Left hindlimb (tissue), 1 donor: ENCODE data around the gene ETV5.
A peak's percentile ranks its signal among the peaks of the same experiment; 100 is the strongest.

Source experiments
- DNase-seq: peaks from one replicate; pipeline ENCODE4 v3.0.0-alpha.2; 2018

The ETV5 gene

DNA sequence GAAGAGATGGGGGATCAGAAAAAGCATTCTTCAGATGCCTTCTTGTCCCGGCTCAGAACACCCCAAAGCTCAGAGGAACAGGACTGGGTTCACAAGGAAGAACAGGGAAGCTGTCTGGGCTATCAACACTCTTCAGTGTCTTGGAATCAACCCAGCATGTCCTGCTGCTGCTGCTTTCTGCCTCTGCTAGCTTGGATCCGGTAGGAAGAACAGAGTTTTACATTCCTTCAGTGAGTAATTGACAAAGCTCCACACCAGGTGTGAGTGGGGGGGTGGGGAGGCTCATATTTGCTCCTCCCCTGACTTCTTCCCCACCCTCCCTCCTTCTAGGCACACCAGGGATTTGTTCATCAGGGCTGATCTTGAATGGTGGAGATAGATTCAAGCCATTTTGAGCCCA lies 13.1 kb upstream of the ETV5 start:
- DNase-seq: no peak

DNA sequence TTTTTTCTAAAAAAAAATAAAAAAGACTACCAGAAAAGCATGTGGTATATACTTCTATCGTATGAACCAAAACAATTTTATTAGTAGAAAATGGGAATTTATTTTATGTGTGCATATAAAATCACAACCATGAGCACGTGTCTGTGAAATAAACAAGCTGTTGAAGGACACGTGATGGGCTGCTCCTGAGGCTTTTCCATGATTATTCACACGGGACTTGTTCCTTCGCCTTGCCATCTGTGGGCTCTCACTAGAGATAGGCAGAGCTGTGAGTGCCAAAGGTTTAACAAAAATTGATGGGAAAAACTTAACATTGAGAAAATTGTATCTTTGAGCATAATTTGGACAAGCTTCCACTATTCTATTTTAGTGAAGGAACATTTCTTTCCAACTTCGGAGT lies 12.4 kb upstream of the ETV5 start:
- DNase-seq: no peak

DNA sequence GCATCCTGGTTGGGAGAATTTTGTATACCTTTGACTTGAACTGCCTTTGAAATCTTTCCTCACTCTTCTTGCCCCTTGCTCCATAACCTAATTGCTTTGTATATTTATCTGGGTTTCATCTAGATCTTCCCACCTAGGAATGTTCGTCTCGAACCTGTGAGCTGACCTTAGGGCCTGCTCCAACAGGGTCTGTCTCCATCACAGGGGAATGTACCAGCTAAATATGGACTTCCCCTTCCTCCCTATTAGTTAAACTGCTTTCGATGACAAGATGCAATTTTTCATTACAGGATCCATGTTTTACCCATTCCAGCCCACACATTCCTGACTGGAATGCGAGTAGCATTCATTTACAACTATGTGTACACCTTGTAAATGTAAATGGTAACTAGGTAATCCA lies 10.6 kb upstream of the ETV5 start:
- DNase-seq: no peak

DNA sequence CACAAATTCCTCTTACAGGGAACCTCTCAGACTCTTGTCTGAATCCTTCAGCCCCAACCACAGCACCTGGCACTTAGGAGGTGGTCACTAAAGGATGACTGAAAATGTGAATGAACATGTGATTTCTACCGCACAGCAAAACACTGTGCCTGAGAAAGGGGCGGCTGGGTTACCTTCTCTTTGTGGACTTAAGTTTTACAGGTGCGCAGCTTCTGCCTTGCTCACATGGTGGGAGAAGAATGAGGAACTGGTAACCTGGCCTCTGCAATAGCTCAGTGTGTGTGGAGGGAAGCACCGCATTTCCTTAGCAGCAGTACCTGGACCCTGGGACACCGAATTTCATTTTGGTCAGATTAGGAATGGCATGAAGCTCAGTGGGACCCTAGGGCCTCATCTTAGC lies 9.8 kb upstream of the ETV5 start:
- DNase-seq: no peak

DNA sequence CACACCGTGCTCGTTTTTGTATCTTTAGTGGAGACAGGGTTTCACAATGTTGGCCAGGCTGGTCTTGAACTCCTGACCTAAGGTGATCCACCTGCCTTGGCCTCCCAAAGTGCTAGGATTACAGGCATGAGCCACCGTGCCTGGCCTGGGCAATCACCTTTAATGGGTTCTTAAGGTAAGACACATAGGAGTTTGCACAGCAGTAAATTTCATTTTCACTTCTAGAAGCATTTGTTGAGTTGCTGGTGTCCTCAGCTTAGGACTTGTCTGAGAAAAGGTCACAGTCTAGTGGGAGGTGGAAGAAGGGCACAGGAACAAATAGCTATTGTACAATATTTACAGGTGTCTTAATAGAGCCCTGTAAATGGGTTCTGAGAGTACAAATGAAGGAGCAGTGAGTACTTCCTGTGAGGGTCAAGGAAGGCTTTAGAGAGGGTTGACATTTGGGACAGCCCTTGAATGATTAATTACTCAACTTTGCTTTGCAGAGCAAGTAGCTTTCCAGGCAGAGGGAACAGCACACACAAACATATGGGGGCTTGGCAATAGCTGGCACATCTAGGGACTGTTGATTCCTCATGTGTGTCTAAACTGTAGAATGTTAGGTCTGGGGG lies 8.7 kb upstream of the ETV5 start:
- DNase-seq: no peak

DNA sequence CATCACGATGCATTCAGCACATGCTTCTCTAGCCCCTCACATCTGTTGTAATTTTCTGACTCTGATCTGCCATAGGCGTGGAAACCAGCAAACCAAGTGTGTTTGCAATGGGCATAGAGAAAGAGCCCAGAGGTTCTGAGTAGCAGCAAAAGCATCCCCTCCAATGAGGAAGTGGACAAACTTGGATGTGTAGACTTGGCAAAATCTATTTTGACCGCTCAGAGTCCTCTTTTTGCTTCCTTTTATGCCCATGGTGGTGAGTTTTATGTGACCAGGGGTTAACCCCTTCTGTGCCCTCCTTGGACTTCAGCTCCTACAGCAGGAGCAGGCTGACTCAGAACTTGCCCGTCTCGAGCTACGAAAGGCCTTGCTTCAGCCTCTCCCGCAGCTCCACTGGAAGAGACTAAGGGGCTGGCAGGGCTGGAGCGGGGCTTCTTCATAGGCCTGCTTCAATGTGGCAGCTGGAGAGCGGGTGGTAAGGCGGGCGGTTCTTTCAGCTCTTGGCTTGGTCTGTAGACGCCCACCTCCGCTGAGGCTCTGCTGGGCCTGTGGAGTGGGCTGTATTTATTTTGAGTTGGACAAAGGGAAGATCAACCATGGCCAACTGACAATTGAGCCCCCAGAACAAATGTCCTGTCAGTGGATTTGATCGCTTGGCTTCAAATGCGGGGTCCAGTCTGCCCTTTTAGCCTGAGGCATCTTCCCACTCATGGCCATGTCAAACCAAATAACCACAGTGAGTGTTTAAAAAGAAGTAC lies 6.5 kb upstream of the ETV5 start:
- DNase-seq: no peak

DNA sequence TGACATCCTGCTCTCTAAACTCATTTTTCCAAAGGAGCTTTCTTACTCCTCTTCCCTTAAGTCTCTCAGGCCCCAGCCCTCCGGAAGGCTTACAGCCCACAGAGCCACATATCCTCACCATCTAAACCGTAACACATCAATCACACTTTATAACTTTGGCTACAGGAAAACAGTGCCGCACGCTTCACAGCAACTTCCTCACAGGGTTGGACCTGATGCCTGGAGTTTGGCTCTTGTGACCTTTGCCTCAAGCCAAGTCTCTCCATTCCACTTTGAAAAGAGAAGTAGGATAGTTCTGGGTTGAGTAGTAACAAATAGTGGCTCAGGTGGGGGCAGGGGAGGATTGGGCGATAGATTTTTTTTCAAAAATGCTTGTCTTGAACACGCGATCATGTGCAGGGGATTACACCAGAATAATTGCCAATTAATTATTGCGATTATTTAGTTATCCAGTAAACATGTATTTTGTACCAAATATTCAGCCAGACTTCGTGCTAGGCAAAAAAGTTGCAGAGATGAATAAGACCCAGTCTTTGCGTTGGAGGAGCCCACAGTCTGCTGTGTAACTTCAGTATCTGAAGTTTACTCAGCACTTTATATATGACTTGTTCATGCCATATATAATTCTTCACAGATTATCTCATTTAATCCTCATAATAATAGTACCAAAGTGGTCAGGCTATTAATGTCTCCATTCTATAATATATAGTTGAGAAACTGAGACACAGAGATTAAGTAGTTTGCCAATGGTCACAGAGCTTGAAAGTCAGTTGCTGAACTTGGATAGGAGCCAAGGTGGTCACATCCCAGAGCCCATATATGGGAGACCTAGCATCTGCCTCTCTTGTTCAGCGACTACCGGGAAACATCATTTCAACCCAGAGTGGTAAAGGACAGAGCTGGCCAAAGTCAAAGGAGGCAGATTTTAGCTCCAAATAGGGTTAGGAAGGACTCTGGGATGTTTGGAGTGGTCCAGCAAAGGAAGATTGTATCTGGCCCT lies 2.4 kb upstream of the ETV5 start:
- DNase-seq: no peak

DNA sequence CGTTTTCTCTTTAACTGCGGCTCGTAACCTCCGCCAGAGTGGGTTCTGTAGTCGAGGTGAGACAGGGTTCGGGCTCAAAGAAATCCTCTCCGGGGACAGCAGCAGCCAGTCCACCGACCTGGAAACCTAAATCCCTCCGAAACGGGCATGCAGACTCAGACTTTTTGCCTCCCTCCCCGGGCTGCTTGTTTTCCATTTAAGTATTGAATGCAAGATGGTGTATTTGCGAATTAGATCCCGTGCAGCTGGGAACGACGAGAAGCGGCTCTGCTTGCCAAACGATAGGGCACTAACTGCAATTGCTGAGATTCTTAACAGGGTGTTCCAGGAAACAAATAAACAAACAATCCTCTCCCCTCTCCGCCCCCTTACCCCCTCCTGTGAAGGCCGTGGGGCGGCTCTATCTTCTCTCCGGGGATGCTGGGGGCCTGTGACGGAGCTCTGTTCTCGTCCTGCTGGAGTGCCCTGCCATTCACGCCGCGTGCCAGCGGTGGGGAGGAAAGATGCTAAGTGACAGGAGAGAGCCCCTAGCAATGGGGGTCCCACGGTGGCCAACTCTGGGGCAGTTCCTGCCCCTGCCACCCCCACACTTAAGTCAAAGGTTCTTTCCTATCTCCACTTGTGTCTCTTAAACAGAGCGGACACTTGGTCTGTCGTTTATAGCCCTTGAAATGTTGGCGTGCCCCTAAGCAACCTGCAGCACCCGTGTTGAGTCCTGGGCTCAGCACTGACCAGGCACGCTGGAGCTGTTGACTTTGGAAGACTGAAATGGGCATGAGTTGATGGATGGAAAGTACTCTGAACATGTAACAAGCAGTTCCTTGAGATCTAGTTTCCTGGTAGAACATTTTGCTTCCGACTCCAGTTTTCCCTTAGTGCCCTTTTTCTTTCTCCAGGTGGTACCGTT lies 1.3 kb upstream of the ETV5 start:
- DNase-seq: peak; percentile 52

DNA sequence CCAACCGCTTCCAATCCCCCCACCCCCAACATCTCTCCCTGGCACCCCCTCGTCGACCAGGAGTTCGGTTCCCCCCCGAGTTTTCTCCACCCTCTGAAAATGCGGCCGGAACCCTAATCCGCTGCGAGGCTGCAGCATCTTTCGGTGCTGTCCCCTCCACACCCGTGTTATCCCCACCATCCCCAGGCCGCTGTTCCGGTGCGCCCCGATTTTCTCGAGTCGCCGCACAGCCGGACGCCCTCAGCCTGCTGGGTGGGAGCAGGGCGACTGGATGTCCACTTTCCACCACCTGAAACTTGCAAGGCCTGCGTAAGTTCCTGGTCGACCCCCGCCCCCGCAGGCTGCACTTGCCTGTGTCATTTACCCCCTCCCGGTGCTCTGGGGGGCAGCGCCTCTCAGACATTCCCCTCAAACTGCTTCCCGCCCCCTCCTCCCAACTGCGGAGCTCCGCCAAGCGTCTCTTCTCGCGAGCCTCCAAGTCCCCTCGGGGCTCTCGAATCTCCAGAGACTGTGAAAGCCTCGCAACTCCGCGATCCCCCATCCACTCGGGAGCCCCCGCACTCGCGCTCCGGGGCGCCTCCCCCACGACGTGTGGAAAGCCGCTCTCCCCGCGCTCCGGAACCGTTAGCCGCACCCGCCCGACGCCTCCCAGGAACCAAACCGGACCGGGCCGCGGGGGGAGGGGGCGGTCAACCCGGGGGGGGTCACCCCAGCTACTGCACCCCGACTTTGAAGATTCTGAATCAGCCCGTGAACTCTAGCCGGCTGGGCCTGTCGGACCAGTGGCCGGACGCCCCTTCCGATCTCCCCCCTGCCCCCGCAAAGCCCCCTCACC lies 566 bp downstream of the ETV5 start:
- DNase-seq: peak; percentile 74

DNA sequence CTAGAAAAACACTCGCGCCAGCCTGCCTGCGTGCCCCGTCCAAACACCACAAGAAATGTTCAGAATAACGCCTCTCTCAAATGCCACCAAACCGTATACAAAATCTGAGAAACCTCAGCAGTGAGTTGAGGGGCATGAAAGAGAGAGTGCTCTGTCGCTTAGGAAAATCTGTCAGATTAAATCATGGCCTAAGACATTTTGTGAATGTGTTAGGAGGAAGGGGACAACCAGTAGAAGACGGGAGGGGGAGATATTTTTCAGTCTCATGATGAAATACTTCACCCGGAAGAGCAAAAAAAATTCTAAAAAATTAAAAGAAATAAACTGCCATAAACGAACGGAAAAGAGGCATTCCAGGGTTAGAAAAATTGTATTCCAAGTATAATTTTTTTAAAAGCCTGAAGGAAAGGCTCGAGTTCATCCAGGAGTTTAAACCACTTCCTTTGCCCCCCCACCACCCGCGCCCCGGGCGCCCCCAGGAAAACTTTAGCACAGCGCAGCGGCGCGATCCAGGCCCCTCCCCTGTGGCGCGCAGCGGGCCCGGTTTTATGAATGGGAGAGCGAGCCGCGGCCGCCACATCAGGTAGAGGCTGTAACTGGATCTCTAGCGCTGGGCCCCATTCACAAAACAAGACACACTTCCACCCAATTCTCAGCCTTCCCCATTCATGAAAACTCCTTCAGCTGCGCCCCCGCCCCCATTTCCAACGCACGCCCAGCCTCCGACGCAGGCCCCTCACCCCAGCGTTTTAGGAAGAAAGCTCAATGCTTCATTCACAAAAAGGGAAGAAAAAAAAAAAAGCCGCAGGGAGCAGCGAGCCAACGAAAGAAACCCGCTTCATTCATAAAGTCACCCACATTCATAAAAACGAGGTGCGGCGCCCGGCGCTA lies 1.4 kb downstream of the ETV5 start:
- DNase-seq: peak; percentile 82

DNA sequence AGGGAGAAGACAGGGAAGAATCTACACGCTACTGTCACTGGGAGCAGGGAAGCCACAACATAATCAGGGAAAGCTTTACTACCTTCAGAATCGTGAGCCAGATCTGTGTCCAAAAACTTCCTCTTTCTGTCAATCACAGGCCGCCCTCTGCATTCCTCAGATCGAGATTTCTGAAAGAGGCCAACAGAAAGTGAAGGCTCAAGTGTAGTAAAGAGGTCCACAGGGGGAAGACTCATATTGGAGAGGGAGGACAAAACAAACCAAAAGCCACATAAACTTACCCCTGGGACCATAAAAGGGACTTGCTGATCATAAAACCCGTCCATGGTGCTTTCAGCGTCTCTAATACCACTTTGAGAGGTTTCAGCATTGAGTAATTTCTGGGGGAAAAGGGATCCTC lies 3.3 kb downstream of the ETV5 start:
- DNase-seq: no peak

DNA sequence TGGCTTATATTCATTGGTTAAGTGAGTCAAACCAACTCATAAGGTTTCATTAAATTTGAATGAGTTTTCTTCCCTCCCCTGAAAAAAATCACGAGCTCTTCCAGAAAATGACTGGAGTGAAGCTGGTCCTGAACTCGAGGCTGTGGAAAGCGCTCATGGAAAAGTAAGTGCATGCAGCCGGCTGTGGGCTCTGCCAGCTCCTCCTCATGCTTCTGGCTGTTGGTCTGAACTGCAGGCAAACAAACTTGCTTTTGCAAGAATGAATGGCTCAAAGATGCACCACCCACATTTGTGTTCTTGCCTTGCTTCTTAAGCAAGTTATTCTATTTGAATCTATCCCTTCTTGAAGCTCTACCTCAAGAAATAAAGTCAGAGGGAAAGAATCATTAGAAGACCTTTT lies 6.2 kb downstream of the ETV5 start:
- no peak for DNase-seq

DNA sequence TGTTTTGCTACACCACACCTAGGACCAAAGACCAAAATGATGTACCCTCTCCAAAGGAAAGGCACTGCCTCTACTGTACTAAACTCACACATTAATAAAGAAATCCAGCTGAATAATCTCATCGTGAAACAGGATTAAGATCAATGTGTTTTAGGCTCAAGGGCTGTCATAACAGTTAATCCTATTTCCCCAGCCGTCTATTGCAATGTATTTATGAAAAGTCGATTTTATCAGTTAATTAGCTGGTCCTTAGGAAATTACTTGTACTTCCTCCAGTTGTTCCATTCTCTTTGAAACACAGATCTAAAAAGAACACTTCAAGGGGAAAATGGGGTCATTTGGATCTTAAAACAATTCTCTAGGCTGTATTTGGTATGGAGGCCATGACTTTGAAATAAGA lies 8.5 kb downstream of the ETV5 start:
- no peak for DNase-seq

DNA sequence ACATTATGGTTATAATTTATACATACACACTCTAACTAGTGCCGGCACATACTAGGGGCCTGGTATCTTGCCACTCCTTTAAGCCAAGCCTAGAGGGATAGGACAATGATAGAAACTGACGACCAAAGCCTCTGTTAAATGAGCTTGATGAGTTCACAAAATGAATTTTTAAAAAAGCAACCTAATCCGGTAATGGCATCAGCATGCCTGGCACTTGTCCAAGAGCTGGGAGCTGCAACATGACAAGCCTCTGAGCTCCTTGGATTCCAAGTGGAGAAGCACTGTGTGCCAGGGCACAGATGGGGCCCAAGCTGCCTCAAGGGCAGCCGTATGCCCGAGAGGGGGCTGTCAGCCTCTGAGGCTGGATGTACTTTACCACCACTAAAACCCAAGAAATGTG lies 9.7 kb downstream of the ETV5 start:
- DNase-seq: peak; percentile 52

DNA sequence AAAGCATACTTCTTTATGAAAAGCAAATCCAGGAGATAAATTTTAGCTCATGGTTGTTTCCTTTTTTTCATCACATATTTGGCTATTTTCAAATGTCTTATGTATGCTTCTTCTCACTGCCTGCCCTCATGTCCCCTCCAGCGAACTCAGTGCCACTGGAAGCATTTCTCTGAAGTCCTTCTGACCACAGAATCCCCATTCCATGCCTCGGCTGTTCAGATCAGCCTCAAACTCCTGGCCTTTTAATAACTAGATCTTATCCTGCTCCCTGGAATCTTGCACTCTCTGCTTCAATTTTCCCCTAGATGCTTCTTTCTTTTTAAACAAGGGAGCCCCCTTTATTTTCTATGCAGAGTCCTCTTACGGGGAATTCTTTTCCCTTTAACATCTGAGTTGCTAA lies 10.1 kb downstream of the ETV5 start:
- DNase-seq: no peak

DNA sequence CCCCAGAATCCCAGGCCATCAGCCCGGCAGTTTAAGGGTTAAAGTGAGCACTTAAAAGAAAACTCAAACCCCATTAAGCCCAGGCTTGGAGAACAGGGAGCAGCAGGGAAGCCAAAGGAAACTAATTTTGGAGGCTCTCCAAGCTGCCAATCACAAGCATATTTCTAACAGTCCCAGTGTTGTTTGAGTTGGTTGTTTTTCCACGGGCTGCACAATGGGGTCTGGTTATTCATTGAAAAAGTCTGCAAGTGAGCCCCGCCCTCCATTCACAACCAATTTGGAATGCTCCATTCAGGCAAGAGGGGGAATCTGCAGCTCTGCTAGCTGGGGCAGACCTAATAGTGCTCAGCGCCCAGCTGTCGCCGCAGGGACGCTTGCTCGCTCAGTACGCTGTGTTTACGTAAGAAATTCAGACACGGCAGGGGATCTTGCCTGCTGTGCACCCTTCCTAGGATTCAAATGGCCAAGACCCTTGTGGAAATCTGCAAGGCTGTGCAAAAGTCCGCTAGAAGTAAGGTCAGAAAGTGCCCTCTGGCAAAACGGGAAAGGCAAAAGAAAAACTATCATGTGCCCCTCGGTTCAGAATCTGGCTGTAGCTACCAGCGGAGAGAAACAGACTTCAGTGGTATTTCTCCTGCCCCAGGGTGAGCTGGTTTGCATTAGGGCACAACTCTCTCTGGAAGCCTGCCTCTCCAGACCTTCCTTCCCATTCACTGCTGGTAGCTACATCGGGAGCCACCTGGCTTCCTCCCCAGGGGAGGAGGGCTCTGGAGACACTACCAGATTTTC lies 11.0 kb downstream of the ETV5 start:
- DNase-seq: peak; percentile 88

DNA sequence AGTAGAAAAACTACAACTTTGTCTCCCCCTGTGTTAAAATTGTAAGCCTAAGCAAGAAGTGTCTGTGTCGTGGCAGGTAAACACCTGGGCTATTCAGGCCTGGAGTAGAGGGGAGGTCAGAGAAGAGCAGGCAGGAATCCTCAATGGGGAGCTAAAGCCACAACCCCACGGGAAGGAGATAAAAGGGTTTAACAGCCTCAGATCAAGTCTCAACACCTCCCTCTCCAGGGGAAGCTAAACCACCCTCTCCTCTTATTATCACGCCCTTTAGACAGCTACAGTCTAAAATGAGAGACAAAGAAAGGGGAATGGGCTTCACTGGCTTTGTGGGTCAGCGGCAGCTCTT lies 11.6 kb downstream of the ETV5 start:
- DNase-seq: no peak

DNA sequence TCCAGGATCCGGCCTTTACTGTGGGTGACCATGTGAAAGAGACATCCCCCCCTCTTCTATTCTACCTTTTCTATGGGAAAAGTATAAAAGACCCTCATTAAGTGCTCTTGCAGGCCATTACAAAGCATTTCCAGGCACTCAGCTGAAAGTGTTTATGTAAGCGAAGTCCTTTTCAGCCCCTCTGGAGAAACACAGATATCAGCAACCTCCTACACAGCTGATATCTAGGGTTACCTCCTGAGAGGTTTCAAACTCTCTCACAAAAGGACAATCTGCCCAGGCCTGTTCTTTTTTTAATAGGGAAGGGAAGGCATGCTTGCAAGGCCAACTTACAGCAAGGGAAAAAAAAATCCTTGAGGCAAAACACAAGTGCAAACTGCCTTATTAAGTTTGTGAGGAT lies 12.6 kb downstream of the ETV5 start:
- DNase-seq: no peak

DNA sequence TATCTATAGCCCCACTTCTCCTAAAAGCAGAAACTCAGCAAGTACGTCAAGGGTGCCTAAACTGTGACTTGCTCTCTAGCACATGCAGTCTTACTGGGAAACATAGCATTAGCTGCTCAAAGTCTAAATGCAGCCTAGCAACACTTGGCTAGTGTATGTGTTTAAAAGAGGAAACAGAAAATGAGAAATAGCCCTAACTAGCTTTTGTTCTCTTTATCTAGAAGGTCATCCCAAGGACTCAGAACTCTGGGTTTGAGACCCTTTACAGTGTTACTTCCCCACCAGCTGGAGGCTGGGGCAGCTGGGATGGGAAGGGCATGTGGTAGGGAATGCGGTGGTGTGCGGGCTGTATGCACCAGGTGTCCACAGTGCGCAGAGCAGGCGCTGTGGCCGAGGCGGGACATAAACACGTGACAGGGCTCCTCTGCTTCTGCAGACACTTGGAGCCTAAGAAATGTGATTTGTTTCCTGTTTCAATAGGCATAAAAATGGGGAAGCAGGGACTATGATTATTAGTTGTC lies 13.3 kb downstream of the ETV5 start:
- DNase-seq: no peak
